Measurements from ENCODE around the gene MTHFD1L. TPM values are rescaled to one million over a fixed set of nuclear protein-coding genes. Genes with fewer than 3 reads are reported as not detected.

MTHFD1L gene
- total RNA-seq, 4 donors from 2014 or later, result 4.1 to 19.9 (median 16.6) TPM

GRCh38 chr6:151075005-151075404 lies 209.5 kb downstream of the MTHFD1L start:
- Histone ChIP-seq H3K27me3 (no peaks in the 10 kb centered on the region), H3K9me3 (no peaks in the 10 kb centered on the region), H3K4me1 (no peaks in the 10 kb centered on the region), H3K27ac (no peak overlapping the region), H3K4me3 (no peak overlapping the region), H3K36me3 (no peaks in the 10 kb centered on the region)
- intact Hi-C loops (cut with DNase I; ENCODE audit: low total_unique reads), result no loop called here
- TF ChIP-seq POLR2A (IDR thresholded peaks at IDR 0.05), result no peak
- no peak for DNase-seq

GRCh38 chr6:151075527-151075926 lies 210.0 kb downstream of the MTHFD1L start:
- intact Hi-C loops (cut with DNase I; ENCODE audit: low total_unique reads), result no loop called here
- no peaks in the 10 kb centered on the region for H3K4me1 ChIP-seq
- no peak overlapping the region for H3K27ac ChIP-seq
- no peaks in the 10 kb centered on the region for H3K9me3 ChIP-seq
- TF ChIP-seq CTCF (IDR thresholded peaks at IDR 0.05) (no peak), POLR2A (IDR thresholded peaks at IDR 0.05) (no peak)
- no peak for DNase-seq
- H3K36me3 ChIP-seq, result no peaks in the 10 kb centered on the region
- no peak overlapping the region for H3K4me3 ChIP-seq
- no peaks in the 10 kb centered on the region for H3K27me3 ChIP-seq

- Histone ChIP-seq H3K27ac (no peak overlapping the region), H3K36me3 (no peaks in the 10 kb centered on the region), H3K4me1 (no peaks in the 10 kb centered on the region), H3K27me3 (no peaks in the 10 kb centered on the region), H3K9me3 (no peaks in the 10 kb centered on the region), H3K4me3 (no peak overlapping the region)
- intact Hi-C loops (cut with DNase I; ENCODE audit: low total_unique reads), result no loop called here
- no peak for TF ChIP-seq POLR2A (IDR thresholded peaks at IDR 0.05)
- TF ChIP-seq CTCF (IDR thresholded peaks at IDR 0.05), result no peak
- DNase-seq, result no peak
These were observed 210.5 kb downstream of the MTHFD1L start for GRCh38 chr6:151075930-151076555.

GRCh38 chr6:151078655-151079054 lies 213.2 kb downstream of the MTHFD1L start:
- no peak overlapping the region for H3K27ac ChIP-seq
- no peaks in the 10 kb centered on the region for H3K27me3 ChIP-seq
- no peaks in the 10 kb centered on the region for H3K4me1 ChIP-seq
- no peak overlapping the region for H3K4me3 ChIP-seq
- no peak for TF ChIP-seq CTCF (IDR thresholded peaks at IDR 0.05)
- TF ChIP-seq POLR2A (IDR thresholded peaks at IDR 0.05), result no peak
- intact Hi-C loops (cut with DNase I; ENCODE audit: low total_unique reads), result no loop called here
- DNase-seq, result no peak
- no peaks in the 10 kb centered on the region for H3K9me3 ChIP-seq
- no peaks in the 10 kb centered on the region for H3K36me3 ChIP-seq

GRCh38 chr6:151081656-151082055 lies 216.2 kb downstream of the MTHFD1L start:
- DNase-seq, result no peak
- no peaks in the 10 kb centered on the region for H3K27me3 ChIP-seq
- H3K36me3 ChIP-seq, result no peaks in the 10 kb centered on the region
- intact Hi-C loops (cut with DNase I; ENCODE audit: low total_unique reads), result no loop called here
- H3K4me3 ChIP-seq, result no peak overlapping the region
- no peak overlapping the region for H3K27ac ChIP-seq
- TF ChIP-seq POLR2A (IDR thresholded peaks at IDR 0.05) (no peak), CTCF (IDR thresholded peaks at IDR 0.05) (no peak)
- no peaks in the 10 kb centered on the region for H3K9me3 ChIP-seq
- no peaks in the 10 kb centered on the region for H3K4me1 ChIP-seq

GRCh38 chr6:151082079-151082478 lies 216.6 kb downstream of the MTHFD1L start:
- no peak for TF ChIP-seq POLR2A (IDR thresholded peaks at IDR 0.05)
- TF ChIP-seq CTCF (IDR thresholded peaks at IDR 0.05), result no peak
- Histone ChIP-seq H3K4me1 (no peaks in the 10 kb centered on the region), H3K27ac (no peak overlapping the region), H3K4me3 (no peak overlapping the region), H3K27me3 (no peaks in the 10 kb centered on the region), H3K9me3 (no peaks in the 10 kb centered on the region), H3K36me3 (no peaks in the 10 kb centered on the region)
- intact Hi-C loops (cut with DNase I; ENCODE audit: low total_unique reads), result no loop called here
- DNase-seq, result no peak
